Measurements from ENCODE around the gene TRPV5. TPM values are rescaled to one million over a fixed set of nuclear protein-coding genes. Genes with fewer than 3 reads are reported as not detected.

The TRPV5 gene
- total RNA-seq, 5 donors from 2014 or later (not counting 1 experiment from before 2014, with no cell fraction given), result not detected

DNA sequence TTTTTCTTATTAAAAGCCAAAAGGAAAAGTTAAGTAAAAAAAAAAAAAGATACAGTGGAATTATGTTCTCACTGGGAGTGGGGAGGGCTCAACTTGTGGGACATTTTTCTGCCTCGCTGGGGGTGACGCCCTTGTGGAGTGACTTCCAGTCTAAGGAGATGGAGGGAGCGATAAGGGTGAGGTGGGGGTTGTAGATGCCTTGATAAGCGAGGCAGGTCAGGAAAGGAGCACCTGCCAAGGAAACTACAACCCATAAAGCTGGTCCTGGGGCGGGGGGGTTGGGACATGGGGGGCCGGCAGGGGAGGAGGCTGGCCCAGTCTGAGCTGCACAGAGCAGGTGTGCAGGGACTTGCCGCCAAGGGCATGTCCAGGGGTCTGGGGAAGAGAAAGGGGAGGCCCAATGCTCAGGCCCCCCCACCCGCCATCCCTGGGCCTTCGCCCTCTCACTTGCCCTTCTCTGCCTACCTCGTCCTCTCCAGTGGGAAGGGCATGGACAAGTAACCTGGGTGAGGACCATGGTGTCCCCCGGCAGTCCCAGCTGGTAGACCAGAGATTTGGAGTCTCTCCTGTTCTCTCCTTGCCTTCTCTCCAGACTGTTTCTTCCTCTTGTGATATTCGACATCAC, 2.5 kb upstream of the TRPV5 start:
- WGBS (ENCODE audit: insufficient coverage), result 72% methylated on average over 7 of the region's 12 CpGs
- H3K36me3 Mint-ChIP-seq, result no peaks in the 10 kb centered on the region
- ATAC-seq (replicated peaks in 1 of 4) (no peak), DNase-seq (no peak)
- ChIA-PET CTCF (no interaction called here), POLR2A (no interaction called here)
- H3K9me3 Mint-ChIP-seq, result no peaks in the 10 kb centered on the region
- H3K9me3 ChIP-seq, result no peaks in the 10 kb centered on the region
- H3K27ac ChIP-seq (ENCODE audit: low read length), result no peak overlapping the region
- no peak overlapping the region for H3K27ac Mint-ChIP-seq
- peaks cover 0 to 6% of the 10 kb centered on the region in 2 experiments for H3K27me3 ChIP-seq (replicated peaks in 1 of 2; ENCODE audit: control insufficient read depth in 2 of 2, extremely low read depth in 1 of 2, insufficient read depth in 2 of 2, low read length in 1 of 2)
- H3K36me3 ChIP-seq (ENCODE audit: control insufficient read depth in 2 of 2, extremely low read depth in 1 of 2, insufficient read depth in 1 of 2, low read length in 1 of 2), result no peaks in the 10 kb centered on the region
- H3K4me3 ChIP-seq (ENCODE audit: control insufficient read depth in 1 of 2, extremely low read depth in 1 of 2, low read length in 1 of 2), result no peak overlapping the region
- no peaks in the 10 kb centered on the region for H3K4me1 Mint-ChIP-seq
- peaks cover under 1 to 14% of the 10 kb centered on the region in 2 donors for H3K27me3 Mint-ChIP-seq
- H3K4me1 ChIP-seq (ENCODE audit: control insufficient read depth in 1 of 2, extremely low read depth in 1 of 2, insufficient read depth in 2 of 2, low read length in 2 of 2), result no peaks in the 10 kb centered on the region
- H3K4me3 Mint-ChIP-seq, result no peak overlapping the region

DNA sequence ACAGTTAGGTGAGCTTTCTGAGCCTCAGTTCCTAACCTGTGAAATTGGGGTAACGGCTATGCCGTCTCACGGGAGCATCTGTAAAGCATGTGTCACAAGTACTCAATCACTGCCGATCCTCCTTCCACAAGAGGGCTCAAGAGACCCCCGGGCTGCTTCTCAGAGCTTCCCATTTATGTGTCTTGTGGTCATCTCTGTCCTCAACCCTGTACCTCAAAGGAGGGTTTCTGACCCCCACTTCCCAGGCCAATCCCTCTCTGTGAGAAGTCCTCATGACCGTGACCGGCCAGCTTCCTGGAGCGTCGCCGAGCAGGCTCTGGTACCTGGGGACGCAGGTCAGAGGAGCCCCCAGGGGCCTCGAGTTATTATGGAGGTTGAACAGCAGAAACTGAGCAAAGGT, 510 bp upstream of the TRPV5 start:
- Histone ChIP-seq H3K4me3 (ENCODE audit: control insufficient read depth in 1 of 2, extremely low read depth in 1 of 2, low read length in 1 of 2) (no peak overlapping the region), H3K27ac (ENCODE audit: low read length) (no peak overlapping the region), H3K36me3 (ENCODE audit: control insufficient read depth in 2 of 2, extremely low read depth in 1 of 2, insufficient read depth in 1 of 2, low read length in 1 of 2) (no peaks in the 10 kb centered on the region), H3K4me1 (ENCODE audit: control insufficient read depth in 1 of 2, extremely low read depth in 1 of 2, insufficient read depth in 2 of 2, low read length in 2 of 2) (no peaks in the 10 kb centered on the region), H3K27me3 (replicated peaks in 1 of 2; ENCODE audit: control insufficient read depth in 2 of 2, extremely low read depth in 1 of 2, insufficient read depth in 2 of 2, low read length in 1 of 2) (peaks cover 0 to 7% of the 10 kb centered on the region in 2 experiments), H3K9me3 (no peaks in the 10 kb centered on the region)
- ChIA-PET POLR2A (no interaction called here), CTCF (no interaction called here)
- Mint-ChIP-seq H3K9me3 (no peaks in the 10 kb centered on the region), H3K27me3 (peaks cover 0 to 13% of the 10 kb centered on the region in 2 donors), H3K4me1 (no peaks in the 10 kb centered on the region), H3K4me3 (no peak overlapping the region), H3K36me3 (no peaks in the 10 kb centered on the region), H3K27ac (no peak overlapping the region)
- ATAC-seq (replicated peaks in 1 of 4), result no peak
- 85% methylated on average over 12 of the region's 12 CpGs for WGBS (ENCODE audit: insufficient coverage)
- DNase-seq, result no peak

DNA sequence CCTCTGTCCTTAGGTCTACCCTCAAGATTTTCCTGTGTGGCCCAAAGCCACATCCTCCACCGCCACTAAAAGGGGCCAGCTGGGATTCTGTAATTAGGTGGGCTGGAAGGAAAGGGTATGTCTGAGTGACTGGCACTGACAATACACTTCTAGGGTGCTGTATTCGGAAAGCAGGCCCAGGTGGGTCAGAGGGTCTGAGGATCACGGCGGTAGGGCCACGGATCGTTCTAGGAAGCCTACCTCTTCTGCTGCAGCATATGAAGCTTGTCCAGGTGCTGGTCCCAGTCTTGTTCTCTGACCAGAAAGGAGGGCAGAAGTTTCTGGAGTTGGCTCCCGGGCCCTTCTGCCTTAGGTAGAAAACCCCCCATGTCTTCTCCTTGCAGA, 462 bp downstream of the TRPV5 start:
- H3K4me3 Mint-ChIP-seq, result no peak overlapping the region
- peaks cover 0 to 13% of the 10 kb centered on the region in 2 donors for H3K27me3 Mint-ChIP-seq
- H3K4me3 ChIP-seq (ENCODE audit: control insufficient read depth in 1 of 2, extremely low read depth in 1 of 2, low read length in 1 of 2), result no peak overlapping the region
- no peak for ATAC-seq (replicated peaks in 1 of 4)
- WGBS (ENCODE audit: insufficient coverage), result 77% methylated on average over 5 of the region's 7 CpGs
- no peaks in the 10 kb centered on the region for H3K36me3 ChIP-seq (ENCODE audit: control insufficient read depth in 2 of 2, extremely low read depth in 1 of 2, insufficient read depth in 1 of 2, low read length in 1 of 2)
- H3K27ac ChIP-seq (ENCODE audit: low read length), result no peak overlapping the region
- H3K36me3 Mint-ChIP-seq, result no peaks in the 10 kb centered on the region
- H3K9me3 Mint-ChIP-seq, result no peaks in the 10 kb centered on the region
- peaks cover 0 to 12% of the 10 kb centered on the region in 2 experiments for H3K27me3 ChIP-seq (replicated peaks in 1 of 2; ENCODE audit: control insufficient read depth in 2 of 2, extremely low read depth in 1 of 2, insufficient read depth in 2 of 2, low read length in 1 of 2)
- no peak for DNase-seq
- no peaks in the 10 kb centered on the region for H3K9me3 ChIP-seq
- H3K4me1 Mint-ChIP-seq, result no peaks in the 10 kb centered on the region
- no peak overlapping the region for H3K27ac Mint-ChIP-seq
- CTCF ChIA-PET, result no interaction called here
- POLR2A ChIA-PET, result no interaction called here
- H3K4me1 ChIP-seq (ENCODE audit: control insufficient read depth in 1 of 2, extremely low read depth in 1 of 2, insufficient read depth in 2 of 2, low read length in 2 of 2), result no peaks in the 10 kb centered on the region

DNA sequence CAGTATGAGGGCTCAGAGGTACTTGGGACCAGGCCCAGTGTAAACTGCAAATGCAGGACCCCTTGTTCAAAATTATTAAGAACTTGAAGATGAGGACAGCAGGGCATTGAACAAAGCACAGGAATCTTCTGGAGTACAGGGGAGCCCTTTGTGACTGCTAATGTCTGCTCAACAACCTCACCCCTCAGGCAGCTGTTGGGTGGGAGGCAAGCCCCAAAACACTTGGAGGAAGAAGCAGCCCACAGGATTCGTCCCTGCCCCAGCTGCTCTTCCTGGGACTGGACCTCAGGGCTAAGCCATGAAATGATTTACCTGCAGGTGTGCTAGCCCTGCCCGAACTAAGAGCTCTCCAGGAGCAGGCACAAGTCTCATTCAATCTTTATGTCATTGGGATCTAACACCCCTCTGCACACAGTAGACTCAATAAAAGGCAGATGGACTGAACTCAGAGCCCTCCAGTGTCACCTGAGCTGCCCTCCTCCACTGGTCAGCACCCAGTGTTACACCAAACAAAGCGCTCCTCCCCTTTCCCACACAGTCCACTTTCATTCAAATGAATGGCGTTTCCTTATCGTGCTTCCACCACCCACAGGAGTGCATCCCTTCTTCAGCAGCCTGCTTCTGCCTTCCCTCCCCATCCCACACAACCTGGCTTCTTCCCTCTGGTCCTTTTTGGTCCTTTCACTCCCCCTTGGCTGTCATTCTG, 1.0 kb downstream of the TRPV5 start:
- H3K4me3 ChIP-seq (ENCODE audit: control insufficient read depth in 1 of 2, extremely low read depth in 1 of 2, low read length in 1 of 2), result no peak overlapping the region
- Mint-ChIP-seq H3K4me1 (no peaks in the 10 kb centered on the region), H3K27me3 (peaks cover 0 to 13% of the 10 kb centered on the region in 2 donors), H3K9me3 (no peaks in the 10 kb centered on the region), H3K4me3 (no peak overlapping the region), H3K27ac (no peak overlapping the region), H3K36me3 (no peaks in the 10 kb centered on the region)
- peaks cover 0 to 12% of the 10 kb centered on the region in 2 experiments for H3K27me3 ChIP-seq (replicated peaks in 1 of 2; ENCODE audit: control insufficient read depth in 2 of 2, extremely low read depth in 1 of 2, insufficient read depth in 2 of 2, low read length in 1 of 2)
- WGBS (ENCODE audit: insufficient coverage), result 69% methylated on average over 5 of the region's 5 CpGs
- no peaks in the 10 kb centered on the region for H3K4me1 ChIP-seq (ENCODE audit: control insufficient read depth in 1 of 2, extremely low read depth in 1 of 2, insufficient read depth in 2 of 2, low read length in 2 of 2)
- no peaks in the 10 kb centered on the region for H3K36me3 ChIP-seq (ENCODE audit: control insufficient read depth in 2 of 2, extremely low read depth in 1 of 2, insufficient read depth in 1 of 2, low read length in 1 of 2)
- ATAC-seq (replicated peaks in 1 of 4) (no peak), DNase-seq (no peak)
- ChIA-PET CTCF (no interaction called here), POLR2A (no interaction called here)
- H3K9me3 ChIP-seq, result no peaks in the 10 kb centered on the region
- H3K27ac ChIP-seq (ENCODE audit: low read length), result no peak overlapping the region

DNA sequence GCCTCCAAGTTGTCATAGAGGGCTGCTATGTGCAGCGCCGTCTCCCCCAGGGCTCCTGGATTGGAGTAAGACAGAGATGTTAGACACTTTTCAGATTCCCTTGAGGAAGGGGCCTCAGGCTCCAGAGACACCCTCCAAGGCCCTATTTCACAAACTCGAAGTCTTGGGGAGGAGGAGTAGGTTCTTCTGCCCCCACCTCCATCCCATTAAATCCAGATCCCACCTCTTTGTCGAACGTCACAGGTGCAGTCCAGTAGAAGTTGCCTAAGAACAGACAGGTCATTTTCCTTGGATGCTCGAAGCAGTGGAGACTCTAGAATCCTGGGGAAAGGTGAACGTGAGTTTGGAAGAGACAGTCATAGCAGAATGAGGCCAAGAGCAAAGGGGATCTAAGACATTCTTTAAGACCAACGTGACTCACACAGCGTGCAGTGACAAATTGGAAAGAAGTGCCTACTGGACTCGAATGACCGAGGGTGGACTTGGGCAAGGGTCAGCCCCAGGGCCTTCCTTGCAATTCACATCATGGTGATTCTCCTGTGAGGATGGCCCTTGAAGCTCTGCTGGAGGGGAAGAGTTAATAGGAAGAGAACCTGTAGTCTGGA, 3.3 kb downstream of the TRPV5 start:
- no peak overlapping the region for H3K4me3 ChIP-seq (ENCODE audit: control insufficient read depth in 1 of 2, extremely low read depth in 1 of 2, low read length in 1 of 2)
- 84% methylated on average over 6 of the region's 11 CpGs for WGBS (ENCODE audit: insufficient coverage)
- no peaks in the 10 kb centered on the region for H3K9me3 Mint-ChIP-seq
- peaks cover 0 to 3% (median 0%) of the 10 kb centered on the region in 3 donors for H3K4me1 Mint-ChIP-seq
- DNase-seq (no peak), ATAC-seq (replicated peaks in 1 of 4) (no peak)
- ChIA-PET CTCF (no interaction called here), POLR2A (no interaction called here)
- H3K9me3 ChIP-seq, result no peaks in the 10 kb centered on the region
- no peak overlapping the region for H3K27ac Mint-ChIP-seq
- H3K36me3 Mint-ChIP-seq, result no peaks in the 10 kb centered on the region
- H3K27ac ChIP-seq (ENCODE audit: low read length), result no peak overlapping the region
- H3K27me3 ChIP-seq (replicated peaks in 1 of 2; ENCODE audit: control insufficient read depth in 2 of 2, extremely low read depth in 1 of 2, insufficient read depth in 2 of 2, low read length in 1 of 2), result peaks cover 0 to 10% of the 10 kb centered on the region in 2 experiments
- peaks cover 0 to 9% of the 10 kb centered on the region in 2 donors for H3K27me3 Mint-ChIP-seq
- H3K4me1 ChIP-seq (ENCODE audit: control insufficient read depth in 1 of 2, extremely low read depth in 1 of 2, insufficient read depth in 2 of 2, low read length in 2 of 2), result no peaks in the 10 kb centered on the region
- no peak overlapping the region for H3K4me3 Mint-ChIP-seq
- no peaks in the 10 kb centered on the region for H3K36me3 ChIP-seq (ENCODE audit: control insufficient read depth in 2 of 2, extremely low read depth in 1 of 2, insufficient read depth in 1 of 2, low read length in 1 of 2)

DNA sequence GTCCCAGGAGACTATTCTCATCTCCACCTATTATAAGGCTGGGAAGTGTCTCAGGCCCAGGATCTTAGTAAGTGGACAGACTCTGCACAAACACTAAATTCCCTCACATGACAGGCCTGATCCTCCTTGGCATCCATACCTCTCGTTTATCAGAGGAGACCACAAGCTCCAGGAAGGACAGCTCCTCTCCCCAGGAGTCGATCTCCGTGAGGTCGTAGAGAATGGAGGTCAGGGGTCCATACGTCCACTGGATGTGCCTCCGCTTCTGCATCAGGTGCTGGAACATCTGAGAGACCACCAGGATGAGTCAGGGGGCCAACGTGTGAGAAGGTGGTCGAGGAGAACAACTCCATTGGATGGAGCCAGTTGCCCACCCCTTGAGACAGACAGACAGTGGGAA, 5.6 kb downstream of the TRPV5 start:
- ChIA-PET POLR2A (no interaction called here), CTCF (no interaction called here)
- 70% methylated on average over 3 of the region's 8 CpGs for WGBS (ENCODE audit: insufficient coverage)
- Mint-ChIP-seq H3K4me1 (peaks cover 0 to 3% (median 0%) of the 10 kb centered on the region in 3 donors), H3K4me3 (no peak overlapping the region), H3K9me3 (no peaks in the 10 kb centered on the region), H3K27ac (no peak overlapping the region), H3K36me3 (no peaks in the 10 kb centered on the region), H3K27me3 (peaks cover 0 to 2% of the 10 kb centered on the region in 2 donors)
- Histone ChIP-seq H3K27me3 (replicated peaks in 1 of 2; ENCODE audit: control insufficient read depth in 2 of 2, extremely low read depth in 1 of 2, insufficient read depth in 2 of 2, low read length in 1 of 2) (peaks cover 0 to 6% of the 10 kb centered on the region in 2 experiments), H3K36me3 (ENCODE audit: control insufficient read depth in 2 of 2, extremely low read depth in 1 of 2, insufficient read depth in 1 of 2, low read length in 1 of 2) (no peaks in the 10 kb centered on the region), H3K9me3 (no peaks in the 10 kb centered on the region), H3K27ac (ENCODE audit: low read length) (no peak overlapping the region), H3K4me3 (ENCODE audit: control insufficient read depth in 1 of 2, extremely low read depth in 1 of 2, low read length in 1 of 2) (no peak overlapping the region), H3K4me1 (ENCODE audit: control insufficient read depth in 1 of 2, extremely low read depth in 1 of 2, insufficient read depth in 2 of 2, low read length in 2 of 2) (no peaks in the 10 kb centered on the region)
- DNase-seq (no peak), ATAC-seq (replicated peaks in 1 of 4) (no peak)

Data from T-cell (primary cell).